SK-N-SH (cell line): ENCODE data around the gene MRPL36. TPM values are rescaled to one million over a fixed set of nuclear protein-coding genes. Genes with fewer than 3 reads are reported as not detected.

ENCODE experiments used
- CTCF ChIA-PET: fragments of 300-600, 350-600 bp; formaldehyde crosslinking; extraction: SDS; loops from one replicate; lab custom pipeline; 2021; lab: Yijun Ruan, JAX
- POLR2A ChIA-PET: fragments of 350-600 bp; sonication (Branson Sonifier 250); formaldehyde crosslinking; extraction: SDS; loops from one replicate; lab custom pipeline; 2020; ENCODE audit warnings: antibody characterized with exemption, inconsistent platforms; lab: Yijun Ruan, JAX
- DNase-seq: peaks from one replicate; pipeline ENCODE4 v3.0.0; 2012
- H2AFZ ChIP-seq: fragments of 200-600 bp; sonication (generic); 2 replicates; pipeline ENCODE4 v1.8.1; 2016; ENCODE audit warnings: antibody characterized with exemption, mild to moderate bottlenecking, low read depth
- H3F3A ChIP-seq: fragments of 200-600 bp; sonication (generic); replicated peaks from 2 replicates; pipeline ENCODE3; 2016; ENCODE audit warnings: antibody characterized with exemption, mild to moderate bottlenecking; ENCODE audit not compliant: insufficient read depth
- H3K27ac ChIP-seq, 2 experiments: fragments of 200-500 bp in 1 of 2; fragments of 200-600 bp in 1 of 2; sonication (Bioruptor generic) in 1 of 2; sonication (generic), shearing (Covaris generic) in 1 of 2; 2 replicates each; pipeline versions ENCODE4 v1.5.1 to v1.6.1; 2014 to 2016; ENCODE audit warnings: low read depth in 2 of 2, inconsistent platforms in 1 of 2, low read length in 1 of 2, mild to moderate bottlenecking in 1 of 2, mixed read lengths in 1 of 2
- H3K27me3 ChIP-seq: fragments of 200-600 bp; sonication (generic), shearing (Covaris generic); 2 replicates; pipeline ENCODE4 v1.6.1; 2016; ENCODE audit warnings: mixed run types; ENCODE audit not compliant: insufficient read depth
- H3K36me3 ChIP-seq, 2 experiments: fragments of 200-500 bp in 1 of 2; fragments of 200-600 bp in 1 of 2; sonication (Bioruptor generic) in 1 of 2; sonication (generic) in 1 of 2; replicated peaks in 1 of 2; 2 replicates each; pipeline versions ENCODE3 to v1.5.1; 2014 to 2016; ENCODE audit warnings: low read length in 1 of 2, mild to moderate bottlenecking in 1 of 2; ENCODE audit not compliant: insufficient read depth in 2 of 2, control insufficient read depth in 1 of 2
- H3K4me1 ChIP-seq, 2 experiments: fragments of 200-500 bp in 1 of 2; fragments of 200-600 bp in 1 of 2; sonication (Bioruptor generic) in 1 of 2; sonication (generic), shearing (Covaris generic) in 1 of 2; 2 replicates each; pipeline versions ENCODE4 v1.5.1 to v1.6.1; 2014 to 2016; ENCODE audit warnings: low read depth in 1 of 2, low read length in 1 of 2, mixed run types in 1 of 2; ENCODE audit not compliant: insufficient read depth in 2 of 2, control insufficient read depth in 1 of 2
- H3K4me2 ChIP-seq: fragments of 200-600 bp; sonication (generic), shearing (Covaris generic); 2 replicates; pipeline ENCODE4 v1.6.1; 2017; ENCODE audit warnings: mixed run types
- H3K4me3 ChIP-seq, 2 experiments: fragments of 200-500 bp in 1 of 2; fragments of 200-600 bp in 1 of 2; sonication (Bioruptor generic) in 1 of 2; sonication (generic), shearing (Covaris generic) in 1 of 2; 2 replicates each; pipeline versions ENCODE4 v1.5.1 to v1.8.1; 2014 to 2016; ENCODE audit warnings: low read depth in 2 of 2, inconsistent platforms in 1 of 2, low read length in 1 of 2, mild to moderate bottlenecking in 1 of 2, mixed read lengths in 1 of 2, moderate library complexity in 1 of 2
- H3K79me2 ChIP-seq: fragments of 200-600 bp; sonication (generic); 2 replicates; pipeline ENCODE4 v1.8.1; 2017; ENCODE audit warnings: mild to moderate bottlenecking; ENCODE audit not compliant: insufficient read depth
- H3K9ac ChIP-seq: fragments of 200-600 bp; sonication (generic); 2 replicates; pipeline ENCODE4 v1.6.1; 2017; ENCODE audit warnings: mixed run types
- H3K9me2 ChIP-seq: fragments of 200-600 bp; sonication (generic); 2 replicates; pipeline ENCODE4 v1.6.1; 2017; ENCODE audit warnings: mixed run types
- H3K9me3 ChIP-seq: fragments of 200-600 bp; sonication (generic); 2 replicates; pipeline ENCODE4 v1.6.1; 2017; ENCODE audit warnings: mixed run types, mild to moderate bottlenecking, moderate library complexity
- H4K20me1 ChIP-seq: fragments of 200-600 bp; sonication (generic); 2 replicates; pipeline ENCODE4 v1.6.1; 2017; ENCODE audit warnings: mild to moderate bottlenecking, mixed run types; ENCODE audit not compliant: insufficient read depth
- CHD2 ChIP-seq: fragments of 150-350 bp; IDR thresholded peaks from 2 replicates; pipeline ENCODE4 v1.6.1; 2018; ENCODE audit warnings: low read length; ENCODE audit not compliant: partially characterized antibody
- CTCF ChIP-seq: fragments of 200-600 bp; sonication (generic); IDR thresholded peaks from 2 replicates; pipeline ENCODE4 v1.6.1; 2017; ENCODE audit warnings: antibody characterized with exemption, mild to moderate bottlenecking, moderate library complexity
- FOXM1 ChIP-seq: IDR thresholded peaks from 2 replicates; pipeline ENCODE4 v1.4.0; 2012; ENCODE audit warnings: low read depth, mild to moderate bottlenecking
- GABPA ChIP-seq: IDR thresholded peaks from 2 replicates; pipeline ENCODE4 v1.4.0; 2012; ENCODE audit warnings: low read depth, mild to moderate bottlenecking
- MEF2A ChIP-seq: IDR thresholded peaks from 2 replicates; pipeline ENCODE4 v1.4.0; 2012; ENCODE audit warnings: low read depth, borderline replicate concordance
- NFIC ChIP-seq: IDR thresholded peaks from 2 replicates; pipeline ENCODE4 v1.4.0; 2012; ENCODE audit warnings: borderline replicate concordance
- NRF1 ChIP-seq: IDR thresholded peaks from 2 replicates; pipeline ENCODE4 v1.6.1; 2012; ENCODE audit warnings: low read depth, mild to moderate bottlenecking, low read length
- PBX3 ChIP-seq: IDR thresholded peaks from 2 replicates; pipeline ENCODE4; 2012
- REST ChIP-seq: IDR thresholded peaks from 2 replicates; pipeline ENCODE4 v1.6.1; 2012; ENCODE audit warnings: mild to moderate bottlenecking, low read depth, low read length, moderate library complexity
- SIN3A ChIP-seq: IDR thresholded peaks from 2 replicates; pipeline ENCODE4 v1.6.1; 2012; ENCODE audit warnings: low read depth, mild to moderate bottlenecking, low read length, moderate library complexity, borderline replicate concordance
- TCF12 ChIP-seq: IDR thresholded peaks from 2 replicates; pipeline ENCODE4 v1.4.0; 2012
- TEAD4 ChIP-seq: IDR thresholded peaks from 2 replicates; pipeline ENCODE4 v1.4.0; 2012; ENCODE audit warnings: mild to moderate bottlenecking, borderline replicate concordance; ENCODE audit not compliant: insufficient read depth
- YY1 ChIP-seq: IDR thresholded peaks from 2 replicates; pipeline ENCODE4 v1.4.0; 2012; ENCODE audit warnings: low read depth, mild to moderate bottlenecking
- ZBTB33 ChIP-seq: IDR thresholded peaks from 2 replicates; pipeline ENCODE4 v1.4.0; 2012; ENCODE audit warnings: low read depth, borderline replicate concordance
- WGBS: methylation state at CpG from one replicate; pipeline ENCODE4 v1.1.6; 2017; ENCODE audit warnings: low lambda C conversion rate; 5-methylcytosine and 5-hydroxymethylcytosine counted together
- polyA plus RNA-seq, 3 experiments: library from polyadenylated mRNA; depleted of rRNA; stranded (reverse); fragments of >200 nt; gene quantifications; 2 replicates each; pipeline ENCODE4 v1.2.3, GENCODE V29; 2012
- TF ChIP-seq, protein P1 (sequence below): fragments of 150-350 bp; IDR thresholded peaks from 2 replicates; pipeline ENCODE4 v1.6.1; 2016; ENCODE audit warnings: mild to moderate bottlenecking, low read depth, low read length

Gene MRPL36
- polyA plus RNA-seq, 1 of the 3 experiments (the other 2 are of a cell fraction) = 78.4 TPM

GRCh38 chr5:1797103-1797800, 2.4 kb downstream of the MRPL36 start:
- ChIA-PET POLR2A (no interaction called here), CTCF (no interaction called here)
- Histone ChIP-seq H3K27me3 (no peaks in the 10 kb centered on the region), H3K79me2 (peaks cover 32% of the 10 kb centered on the region), H3K4me2 (no peak overlapping the region), H3K9me3 (no peaks in the 10 kb centered on the region), H3K9ac (no peak overlapping the region), H4K20me1 (no peaks in the 10 kb centered on the region), H3F3A (no peaks in the 10 kb centered on the region), H3K9me2 (no peaks in the 10 kb centered on the region), H3K27ac (no peak overlapping the region), H3K36me3 (peaks cover 12 to 22% of the 10 kb centered on the region in 2 experiments), H3K4me1 (peaks cover 5 to 27% of the 10 kb centered on the region in 2 experiments; a peak in 2 of 4 replicates), H2AFZ (no peak overlapping the region), H3K4me3 (no peak overlapping the region)
- 93% methylated on average over 14 of the region's 18 CpGs for WGBS
- DNase-seq = no peak
- TF ChIP-seq NFIC = no peak

DNA sequence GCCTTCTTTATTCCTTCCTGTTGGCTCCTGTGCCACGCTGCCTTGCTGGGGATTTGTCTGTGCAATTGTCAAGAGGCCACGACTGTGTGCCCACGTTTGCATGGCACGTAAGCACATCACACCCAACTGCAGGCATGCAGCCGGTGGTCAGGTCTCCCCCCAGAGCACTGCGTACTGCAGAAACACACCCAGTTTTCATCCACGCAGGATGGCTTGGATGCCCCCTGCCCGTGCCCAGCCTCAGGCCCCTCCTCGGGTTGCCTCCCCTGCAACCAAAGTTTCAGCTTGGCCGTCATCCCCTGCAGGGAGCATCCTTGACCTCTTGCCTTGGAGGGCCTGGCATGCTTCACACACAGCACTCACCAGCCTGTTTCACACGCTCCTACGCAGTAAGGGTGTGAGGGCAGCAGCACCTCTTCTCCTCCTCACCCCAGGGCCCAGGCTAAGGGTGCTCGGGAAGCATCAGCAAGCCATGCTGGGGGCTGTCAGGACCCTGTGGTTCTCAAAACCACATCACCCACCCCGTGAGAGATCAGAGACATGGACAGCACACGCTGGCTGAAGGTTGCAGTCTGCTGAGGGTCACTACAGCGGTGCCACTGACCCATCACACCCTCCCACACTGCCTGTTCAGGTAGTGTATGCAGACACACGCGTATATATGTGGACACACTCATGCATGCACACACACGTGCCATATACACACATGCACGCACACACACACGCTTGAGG, 3.1 kb downstream of the MRPL36 start:
- H3K4me1 ChIP-seq = peaks cover 5 to 23% of the 10 kb centered on the region in 2 experiments; a peak in 2 of 4 replicates
- no peak overlapping the region for H3K4me2 ChIP-seq
- peaks cover 24% of the 10 kb centered on the region for H3K79me2 ChIP-seq
- H3F3A ChIP-seq = no peaks in the 10 kb centered on the region
- no peak overlapping the region for H2AFZ ChIP-seq
- H3K36me3 ChIP-seq = peaks cover 12 to 22% of the 10 kb centered on the region in 2 experiments
- no peak overlapping the region for H3K4me3 ChIP-seq
- no peaks in the 10 kb centered on the region for H3K9me3 ChIP-seq
- 88% methylated on average over 21 of the region's 21 CpGs for WGBS
- no peaks in the 10 kb centered on the region for H3K27me3 ChIP-seq
- no peak overlapping the region for H3K9ac ChIP-seq
- H4K20me1 ChIP-seq = no peaks in the 10 kb centered on the region
- DNase-seq = no peak
- TF ChIP-seq PBX3 = no peak
- TF ChIP-seq NFIC = no peak
- no peak for TF ChIP-seq GABPA
- TF ChIP-seq REST = no peak
- TF ChIP-seq CTCF = no peak
- no peak for TF ChIP-seq ZBTB33
- TF ChIP-seq FOXM1 = no peak
- TF ChIP-seq, protein P1, sequence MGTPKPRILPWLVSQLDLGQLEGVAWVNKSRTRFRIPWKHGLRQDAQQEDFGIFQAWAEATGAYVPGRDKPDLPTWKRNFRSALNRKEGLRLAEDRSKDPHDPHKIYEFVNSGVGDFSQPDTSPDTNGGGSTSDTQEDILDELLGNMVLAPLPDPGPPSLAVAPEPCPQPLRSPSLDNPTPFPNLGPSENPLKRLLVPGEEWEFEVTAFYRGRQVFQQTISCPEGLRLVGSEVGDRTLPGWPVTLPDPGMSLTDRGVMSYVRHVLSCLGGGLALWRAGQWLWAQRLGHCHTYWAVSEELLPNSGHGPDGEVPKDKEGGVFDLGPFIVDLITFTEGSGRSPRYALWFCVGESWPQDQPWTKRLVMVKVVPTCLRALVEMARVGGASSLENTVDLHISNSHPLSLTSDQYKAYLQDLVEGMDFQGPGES = no peak
- no peak for TF ChIP-seq SIN3A
- no peak for TF ChIP-seq MEF2A
- TF ChIP-seq NRF1 = no peak
- no peak for TF ChIP-seq CHD2
- no peak for TF ChIP-seq TEAD4
- TF ChIP-seq TCF12 = no peak
- no peak for TF ChIP-seq YY1
- ChIA-PET CTCF (no interaction called here), POLR2A (no interaction called here)
- no peak overlapping the region for H3K27ac ChIP-seq
- H3K9me2 ChIP-seq = no peaks in the 10 kb centered on the region
